Right lung (tissue), 5 donors: ENCODE results near the gene ZNG1B. TPM values are rescaled to one million over a fixed set of nuclear protein-coding genes. Genes with fewer than 3 reads are reported as not detected.

ENCODE experiments used
- DNase-seq, 2 donors: peaks; one replicate each; pipeline ENCODE4 v3.0.0-alpha.2; 2013
- polyA plus RNA-seq, 5 donors: library from polyadenylated mRNA; unstranded; fragments of 120-200 nt; gene quantifications; one replicate each; pipeline versions ENCODE4 v1.2.1 to v1.2.3, GENCODE V29; 2013; ENCODE audit warnings: inconsistent platforms in 1 of 5, low replicate concordance in 1 of 5; ENCODE audit not compliant: insufficient read length in 5 of 5, insufficient read depth in 1 of 5

Gene ZNG1B
- polyA plus RNA-seq, 5 donors, result 38.1 to 59.7 (median 52.8) TPM

DNA sequence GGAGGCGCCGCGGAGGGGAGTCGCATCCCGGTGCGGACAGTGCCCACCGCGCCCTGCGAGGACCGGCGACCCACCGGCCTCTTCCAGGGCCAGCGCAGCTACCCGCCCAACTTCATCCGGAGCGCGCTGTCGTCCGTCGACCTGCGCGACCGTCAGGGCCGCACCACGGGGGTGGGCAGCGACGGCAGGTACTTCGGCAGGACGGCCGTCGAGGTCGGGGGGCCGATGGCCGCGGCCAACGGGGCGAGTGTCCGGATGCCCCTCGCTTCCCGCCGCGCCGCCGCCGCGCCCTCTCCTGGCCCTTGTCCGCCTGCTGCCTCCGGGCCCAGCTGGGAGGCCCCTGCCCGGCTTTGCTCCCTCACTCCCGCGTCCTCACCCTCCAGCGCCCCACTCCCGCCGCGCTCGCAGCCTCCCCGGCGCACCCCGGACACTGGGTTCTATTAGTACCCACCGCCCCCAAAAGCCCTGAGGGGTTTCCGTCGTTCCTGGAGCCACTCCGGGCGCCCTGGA, 104.5 kb downstream of the ZNG1B start:
- peak; percentile 2 to 23 for DNase-seq

GRCh38 chr2:113542529-113542928, 105.0 kb downstream of the ZNG1B start:
- DNase-seq, result peak; percentile 12 to 14

Other genes with a start within 250 kb of the ZNG1B start
- 10 to 100 TPM in 1 of 5 donors, 1 to 10 TPM in 4; 2.0 to 14.5 (median 4.4) TPM for gene PAX8, start 158.8 kb upstream of the ZNG1B start, polyA plus RNA-seq
- gene FOXD4L1, start 61.0 kb downstream of the ZNG1B start, polyA plus RNA-seq, result under 1 TPM in 4 of 5 donors, not detected in 1; 0.13 to 0.25 (median 0.17) TPM
- gene RABL2A, start 189.6 kb downstream of the ZNG1B start, polyA plus RNA-seq, result 10 to 100 TPM; 51.2 to 63.8 (median 54.5) TPM